IMR-90 (cell line): Measurements from ENCODE around the gene TMEM239.

Experiments used
- POLR2A ChIP-seq: IDR thresholded peaks from 2 replicates; pipeline ENCODE4 v1.6.1; 2012; ENCODE audit warnings: mild to moderate bottlenecking, low read depth, low read length
- TF ChIP-seq, protein P1 (sequence below): conservative IDR thresholded peaks from 2 replicates; pipeline ENCODE4 v1.5.1; 2012; ENCODE audit warnings: mild to moderate bottlenecking, low read depth, low read length, improper control_type of control experiment

DNA sequence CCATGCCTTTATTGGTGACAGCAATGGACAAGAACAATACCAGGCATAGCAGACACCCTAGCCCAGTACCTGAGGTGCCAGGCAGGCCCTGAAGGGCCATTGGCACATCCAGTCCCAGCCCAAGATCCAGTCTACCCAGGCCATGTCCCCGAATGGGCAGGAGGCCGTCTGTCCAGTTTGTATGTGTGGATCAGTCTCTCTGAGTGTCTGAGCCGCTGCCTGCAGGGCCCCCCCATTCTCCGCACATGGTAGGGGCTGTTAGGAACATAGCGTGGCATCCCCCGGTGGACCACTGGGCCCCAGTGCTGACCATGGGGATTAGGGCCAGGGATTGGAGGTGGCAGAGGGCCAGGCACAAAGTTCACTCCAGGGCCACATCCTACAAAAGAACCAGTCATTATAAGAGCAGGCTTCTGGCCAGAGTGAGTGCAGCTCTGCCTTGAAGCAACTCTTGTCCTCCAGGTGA, 19.2 kb downstream of the TMEM239 start:
- TF ChIP-seq POLR2A, result no peak
- TF ChIP-seq, protein P1, sequence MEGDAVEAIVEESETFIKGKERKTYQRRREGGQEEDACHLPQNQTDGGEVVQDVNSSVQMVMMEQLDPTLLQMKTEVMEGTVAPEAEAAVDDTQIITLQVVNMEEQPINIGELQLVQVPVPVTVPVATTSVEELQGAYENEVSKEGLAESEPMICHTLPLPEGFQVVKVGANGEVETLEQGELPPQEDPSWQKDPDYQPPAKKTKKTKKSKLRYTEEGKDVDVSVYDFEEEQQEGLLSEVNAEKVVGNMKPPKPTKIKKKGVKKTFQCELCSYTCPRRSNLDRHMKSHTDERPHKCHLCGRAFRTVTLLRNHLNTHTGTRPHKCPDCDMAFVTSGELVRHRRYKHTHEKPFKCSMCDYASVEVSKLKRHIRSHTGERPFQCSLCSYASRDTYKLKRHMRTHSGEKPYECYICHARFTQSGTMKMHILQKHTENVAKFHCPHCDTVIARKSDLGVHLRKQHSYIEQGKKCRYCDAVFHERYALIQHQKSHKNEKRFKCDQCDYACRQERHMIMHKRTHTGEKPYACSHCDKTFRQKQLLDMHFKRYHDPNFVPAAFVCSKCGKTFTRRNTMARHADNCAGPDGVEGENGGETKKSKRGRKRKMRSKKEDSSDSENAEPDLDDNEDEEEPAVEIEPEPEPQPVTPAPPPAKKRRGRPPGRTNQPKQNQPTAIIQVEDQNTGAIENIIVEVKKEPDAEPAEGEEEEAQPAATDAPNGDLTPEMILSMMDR, result no peak
